NT2/D1 (cell line): ENCODE results near the gene RBFOX1.

Experiments used
- DNase-seq: peaks from one replicate; pipeline ENCODE4 v3.0.0-alpha.2; 2011; ENCODE audit warnings: low read depth, low spot score
- H3K27me3 ChIP-seq: 2 replicates; pipeline ENCODE4 v1.6.0; 2011; ENCODE audit warnings: mild to moderate bottlenecking; ENCODE audit not compliant: insufficient read length, insufficient read depth
- H3K36me3 ChIP-seq: 2 replicates; pipeline ENCODE4 v1.6.1; 2011; ENCODE audit warnings: mild to moderate bottlenecking, low read length, mixed read lengths; ENCODE audit not compliant: insufficient read depth, insufficient read length
- H3K4me1 ChIP-seq: 2 replicates; pipeline ENCODE4 v1.5.1; 2011; ENCODE audit not compliant: insufficient read depth, insufficient read length
- H3K4me3 ChIP-seq: 2 replicates; pipeline ENCODE4 v1.5.1; 2011; ENCODE audit warnings: low read depth; ENCODE audit not compliant: insufficient read length
- H3K9ac ChIP-seq: 2 replicates; pipeline ENCODE4 v1.6.0; 2011; ENCODE audit warnings: low read depth; ENCODE audit not compliant: insufficient read length
- H3K9me3 ChIP-seq: 2 replicates; pipeline ENCODE4 v1.5.1; 2011; ENCODE audit warnings: mild to moderate bottlenecking, low read length; ENCODE audit not compliant: insufficient read depth
- SUZ12 ChIP-seq: IDR thresholded peaks from 2 replicates; pipeline ENCODE4 v1.6.1; 2011; ENCODE audit not compliant: insufficient read length, insufficient read depth; ENCODE audit errors: extremely low read depth
- YY1 ChIP-seq: IDR thresholded peaks from 2 replicates; pipeline ENCODE4 v1.6.1; 2011; ENCODE audit not compliant: insufficient read length, insufficient read depth
- ZNF274 ChIP-seq: IDR thresholded peaks from 2 replicates; pipeline ENCODE4 v1.6.1; 2011; ENCODE audit warnings: mild to moderate bottlenecking, low read depth, low read length

Gene RBFOX1

GRCh38 chr16:7691533-7691932, 358.9 kb downstream of the RBFOX1 start:
- no peaks in the 10 kb centered on the region for H3K4me1 ChIP-seq
- no peaks in the 10 kb centered on the region for H3K36me3 ChIP-seq
- no peak for DNase-seq
- no peaks in the 10 kb centered on the region for H3K9me3 ChIP-seq
- no peak for TF ChIP-seq ZNF274
- no peak for TF ChIP-seq SUZ12
- no peak for TF ChIP-seq YY1
- no peak overlapping the region for H3K4me3 ChIP-seq
- H3K27me3 ChIP-seq, result no peaks in the 10 kb centered on the region
- no peak overlapping the region for H3K9ac ChIP-seq

GRCh38 chr16:7703672-7704071, 371.0 kb downstream of the RBFOX1 start:
- H3K9ac ChIP-seq, result no peak overlapping the region
- H3K36me3 ChIP-seq, result no peaks in the 10 kb centered on the region
- no peaks in the 10 kb centered on the region for H3K27me3 ChIP-seq
- no peak for DNase-seq
- no peak for TF ChIP-seq YY1
- H3K4me3 ChIP-seq, result no peak overlapping the region
- peaks cover 4% of the 10 kb centered on the region; the same call in 1 of the 2 replicates for H3K9me3 ChIP-seq
- H3K4me1 ChIP-seq, result no peaks in the 10 kb centered on the region

DNA sequence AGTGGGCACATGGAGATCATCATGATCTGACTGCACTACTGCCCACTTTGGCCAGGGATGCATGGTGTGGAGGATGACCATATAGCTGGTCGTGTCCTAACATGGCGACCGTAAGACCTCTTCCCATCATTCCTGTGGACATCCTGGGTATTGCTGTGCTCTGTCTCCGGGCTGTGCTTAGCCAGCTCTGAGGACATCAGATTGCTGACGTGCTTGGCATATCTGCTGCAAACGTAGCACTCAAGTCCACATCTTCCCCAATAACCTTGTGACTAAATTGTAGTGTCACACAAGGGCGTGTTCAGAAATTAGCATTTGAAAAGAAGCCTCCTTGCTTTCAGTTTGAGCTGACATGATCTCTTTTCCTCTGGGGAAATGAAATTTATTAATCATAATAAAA, 373.2 kb downstream of the RBFOX1 start:
- H3K4me3 ChIP-seq, result no peak overlapping the region
- TF ChIP-seq SUZ12, result no peak
- TF ChIP-seq ZNF274, result no peak
- TF ChIP-seq YY1, result no peak
- H3K4me1 ChIP-seq, result no peaks in the 10 kb centered on the region
- H3K36me3 ChIP-seq, result no peaks in the 10 kb centered on the region
- H3K27me3 ChIP-seq, result no peaks in the 10 kb centered on the region
- DNase-seq, result no peak
- no peak overlapping the region for H3K9ac ChIP-seq
- H3K9me3 ChIP-seq, result peaks cover 8% of the 10 kb centered on the region; the same call in 1 of the 2 replicates

GRCh38 chr16:7709186-7709585, 376.5 kb downstream of the RBFOX1 start:
- Histone ChIP-seq H3K27me3 (no peaks in the 10 kb centered on the region), H3K36me3 (no peaks in the 10 kb centered on the region), H3K9me3 (0 out of 2 replicates have a peak, but pooled peaks cover 3% of the 10 kb centered on the region), H3K4me1 (no peaks in the 10 kb centered on the region), H3K4me3 (no peak overlapping the region), H3K9ac (no peak overlapping the region)
- DNase-seq, result no peak
- TF ChIP-seq SUZ12 (no peak), ZNF274 (no peak), YY1 (no peak)

- 0 out of 2 replicates have a peak, but pooled peaks cover 3% of the 10 kb centered on the region for H3K9me3 ChIP-seq
- H3K9ac ChIP-seq, result no peak overlapping the region
- DNase-seq, result no peak
- TF ChIP-seq YY1 (no peak), SUZ12 (no peak), ZNF274 (no peak)
- H3K36me3 ChIP-seq, result no peaks in the 10 kb centered on the region
- no peaks in the 10 kb centered on the region for H3K27me3 ChIP-seq
- no peaks in the 10 kb centered on the region for H3K4me1 ChIP-seq
- no peak overlapping the region for H3K4me3 ChIP-seq
Measured at GRCh38 chr16:7713244-7713643, 380.6 kb downstream of the RBFOX1 start.

GRCh38 chr16:7714775-7715174, 382.1 kb downstream of the RBFOX1 start:
- no peaks in the 10 kb centered on the region for H3K4me1 ChIP-seq
- TF ChIP-seq SUZ12 (no peak), YY1 (no peak), ZNF274 (no peak)
- H3K36me3 ChIP-seq, result no peaks in the 10 kb centered on the region
- H3K9ac ChIP-seq, result no peak overlapping the region
- DNase-seq, result no peak
- H3K9me3 ChIP-seq, result no peaks in the 10 kb centered on the region
- H3K27me3 ChIP-seq, result no peaks in the 10 kb centered on the region
- H3K4me3 ChIP-seq, result no peak overlapping the region

DNA sequence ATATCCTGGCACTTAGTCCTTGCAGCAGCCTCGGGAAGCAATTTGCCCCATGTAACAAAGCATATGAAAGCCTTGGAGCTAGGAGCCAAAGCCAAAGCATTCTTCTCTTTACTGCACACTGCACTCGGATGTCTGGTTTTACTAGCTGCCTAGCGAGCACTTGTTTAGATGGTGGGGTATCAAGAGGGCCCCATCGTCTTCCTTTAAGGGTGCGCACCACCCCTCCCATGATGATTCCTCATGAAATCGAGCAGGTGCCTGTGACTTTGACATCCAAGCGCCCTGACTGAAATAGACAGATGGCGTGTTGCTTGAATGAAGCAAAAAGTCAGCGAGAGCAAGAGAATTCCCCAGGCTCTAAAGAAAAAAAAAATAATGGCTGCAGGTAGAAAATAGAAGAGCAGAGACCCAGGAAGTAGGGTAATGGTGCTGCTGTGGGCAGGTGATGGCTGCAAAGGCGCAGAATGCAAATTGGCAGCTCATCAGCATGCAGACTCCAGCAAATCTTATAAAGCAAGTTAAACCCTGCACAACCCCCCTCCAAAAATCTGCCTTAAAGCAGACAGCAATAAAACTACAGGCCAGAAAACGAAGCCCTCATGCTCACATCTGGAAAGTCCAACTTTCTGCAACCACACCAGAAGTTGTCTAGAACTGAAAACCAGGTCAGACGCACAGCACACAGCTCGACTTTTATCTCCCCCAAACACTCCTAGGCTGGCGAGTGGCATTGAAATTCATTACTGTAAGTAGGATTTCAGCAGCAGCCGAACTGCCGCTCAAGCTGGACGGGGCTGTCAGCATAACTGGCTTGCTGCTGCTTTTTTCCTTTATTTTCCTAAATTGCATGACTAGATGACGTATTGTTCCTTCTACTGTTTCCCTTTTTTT, 384.3 kb downstream of the RBFOX1 start:
- Histone ChIP-seq H3K36me3 (no peaks in the 10 kb centered on the region), H3K27me3 (no peaks in the 10 kb centered on the region), H3K4me3 (no peak overlapping the region), H3K4me1 (no peaks in the 10 kb centered on the region), H3K9me3 (no peaks in the 10 kb centered on the region), H3K9ac (no peak overlapping the region)
- no peak for DNase-seq
- TF ChIP-seq ZNF274 (no peak), YY1 (no peak), SUZ12 (no peak)

- Histone ChIP-seq H3K9me3 (no peaks in the 10 kb centered on the region), H3K4me1 (no peaks in the 10 kb centered on the region), H3K9ac (no peak overlapping the region), H3K4me3 (no peak overlapping the region), H3K27me3 (no peaks in the 10 kb centered on the region), H3K36me3 (no peaks in the 10 kb centered on the region)
- no peak for DNase-seq
- TF ChIP-seq ZNF274, result no peak
- no peak for TF ChIP-seq YY1
- no peak for TF ChIP-seq SUZ12
Measured at GRCh38 chr16:7722761-7723160, 390.1 kb downstream of the RBFOX1 start.
